ENCODE measurements around the gene WEE1. TPM values are rescaled to one million over a fixed set of nuclear protein-coding genes. Genes with fewer than 3 reads are reported as not detected.

Gene WEE1
- total RNA-seq, 1 experiment from 2014 or later, result 67.9 TPM

DNA sequence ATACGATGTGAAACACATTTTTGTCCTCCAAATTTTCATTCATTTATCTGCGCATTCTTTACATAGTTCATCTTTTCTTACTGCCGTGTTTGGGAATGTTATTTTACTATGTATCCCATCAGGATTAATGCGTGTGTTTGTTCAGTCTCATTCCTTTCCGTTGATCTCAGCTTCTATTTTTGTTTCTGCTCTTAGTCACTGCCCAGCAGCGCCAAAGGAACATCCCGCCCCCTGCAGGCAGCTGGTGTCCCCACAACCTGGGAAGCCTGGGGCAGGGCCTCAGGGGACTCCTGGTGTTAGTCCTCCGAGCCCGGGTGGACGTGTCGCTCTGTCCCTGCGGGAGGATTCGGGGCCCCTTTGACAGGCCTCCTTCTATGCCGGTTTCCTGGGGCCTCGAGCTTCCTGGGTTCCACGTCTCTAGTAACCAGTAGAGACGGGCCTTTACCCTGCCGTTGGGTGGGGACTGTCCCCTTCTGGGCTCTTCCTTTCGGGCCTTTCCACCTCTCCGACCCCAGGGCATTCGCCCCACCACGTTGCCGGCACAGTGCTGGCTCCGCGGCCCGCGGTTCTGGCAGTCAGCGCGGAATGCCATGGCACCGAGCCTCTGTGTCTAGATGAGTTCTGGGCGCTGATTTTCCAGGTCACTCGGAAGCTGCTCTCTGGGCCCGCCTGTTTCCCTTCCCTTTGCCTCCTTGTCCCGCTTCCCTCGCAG, 39.8 kb downstream of the WEE1 start:
- H3K4me3 ChIP-seq (ENCODE audit: low read depth in 2 of 2, low read length in 2 of 2), result peak overlapping the region; percentile 50 to 76
- H3K27ac ChIP-seq (ENCODE audit: low read length), result peak overlapping the region; percentile 95
- intact Hi-C loops (cut with micrococcal nuclease; ENCODE audit: unreplicated experiment), result loop anchor here (5.0 to 10.0 kb wide), 3 partner anchors 49 to 712 kb away; partner anchors contain the start of gene SWAP70
- H3K36me3 ChIP-seq (ENCODE audit: control insufficient read depth, insufficient read depth, low read length), result no peaks in the 10 kb centered on the region
- ChIA-PET POLR2A (interaction anchor here (0.6 to 1.1 kb wide), 6 partner anchors 12 to 691 kb away, joined by 3 to 5 read pairs (median 3); partner anchors contain the start of gene WEE1), CTCF (interaction anchor here (0.5 to 1.9 kb wide), 13 partner anchors 14 to 644 kb away, joined by 3 to 4 read pairs (median 3); no protein-coding TSS in a partner anchor)
- ATAC-seq (peak; percentile 86), DNase-seq (ENCODE audit: low read depth, low spot score) (peak; percentile 100)
- TF ChIP-seq SIN3A (IDR thresholded peaks at IDR 0.05; ENCODE audit: borderline replicate concordance, insufficient read depth, low read depth, low read length) (peak; percentile 89; the same call in 1 of the 2 replicates), POLR2AphosphoS5 (IDR thresholded peaks at IDR 0.05; ENCODE audit: low read depth, low read length) (peak; percentile 92), TCF7L2 (IDR thresholded peaks at IDR 0.05; ENCODE audit: low read depth, low read length) (0 out of 2 replicates have a peak, but pooled peaks have one; percentile 45)
- TF ChIP-seq, protein P1, sequence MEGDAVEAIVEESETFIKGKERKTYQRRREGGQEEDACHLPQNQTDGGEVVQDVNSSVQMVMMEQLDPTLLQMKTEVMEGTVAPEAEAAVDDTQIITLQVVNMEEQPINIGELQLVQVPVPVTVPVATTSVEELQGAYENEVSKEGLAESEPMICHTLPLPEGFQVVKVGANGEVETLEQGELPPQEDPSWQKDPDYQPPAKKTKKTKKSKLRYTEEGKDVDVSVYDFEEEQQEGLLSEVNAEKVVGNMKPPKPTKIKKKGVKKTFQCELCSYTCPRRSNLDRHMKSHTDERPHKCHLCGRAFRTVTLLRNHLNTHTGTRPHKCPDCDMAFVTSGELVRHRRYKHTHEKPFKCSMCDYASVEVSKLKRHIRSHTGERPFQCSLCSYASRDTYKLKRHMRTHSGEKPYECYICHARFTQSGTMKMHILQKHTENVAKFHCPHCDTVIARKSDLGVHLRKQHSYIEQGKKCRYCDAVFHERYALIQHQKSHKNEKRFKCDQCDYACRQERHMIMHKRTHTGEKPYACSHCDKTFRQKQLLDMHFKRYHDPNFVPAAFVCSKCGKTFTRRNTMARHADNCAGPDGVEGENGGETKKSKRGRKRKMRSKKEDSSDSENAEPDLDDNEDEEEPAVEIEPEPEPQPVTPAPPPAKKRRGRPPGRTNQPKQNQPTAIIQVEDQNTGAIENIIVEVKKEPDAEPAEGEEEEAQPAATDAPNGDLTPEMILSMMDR (IDR thresholded peaks at IDR 0.05), result peak; percentile 99
- TF ChIP-seq, protein P2, sequence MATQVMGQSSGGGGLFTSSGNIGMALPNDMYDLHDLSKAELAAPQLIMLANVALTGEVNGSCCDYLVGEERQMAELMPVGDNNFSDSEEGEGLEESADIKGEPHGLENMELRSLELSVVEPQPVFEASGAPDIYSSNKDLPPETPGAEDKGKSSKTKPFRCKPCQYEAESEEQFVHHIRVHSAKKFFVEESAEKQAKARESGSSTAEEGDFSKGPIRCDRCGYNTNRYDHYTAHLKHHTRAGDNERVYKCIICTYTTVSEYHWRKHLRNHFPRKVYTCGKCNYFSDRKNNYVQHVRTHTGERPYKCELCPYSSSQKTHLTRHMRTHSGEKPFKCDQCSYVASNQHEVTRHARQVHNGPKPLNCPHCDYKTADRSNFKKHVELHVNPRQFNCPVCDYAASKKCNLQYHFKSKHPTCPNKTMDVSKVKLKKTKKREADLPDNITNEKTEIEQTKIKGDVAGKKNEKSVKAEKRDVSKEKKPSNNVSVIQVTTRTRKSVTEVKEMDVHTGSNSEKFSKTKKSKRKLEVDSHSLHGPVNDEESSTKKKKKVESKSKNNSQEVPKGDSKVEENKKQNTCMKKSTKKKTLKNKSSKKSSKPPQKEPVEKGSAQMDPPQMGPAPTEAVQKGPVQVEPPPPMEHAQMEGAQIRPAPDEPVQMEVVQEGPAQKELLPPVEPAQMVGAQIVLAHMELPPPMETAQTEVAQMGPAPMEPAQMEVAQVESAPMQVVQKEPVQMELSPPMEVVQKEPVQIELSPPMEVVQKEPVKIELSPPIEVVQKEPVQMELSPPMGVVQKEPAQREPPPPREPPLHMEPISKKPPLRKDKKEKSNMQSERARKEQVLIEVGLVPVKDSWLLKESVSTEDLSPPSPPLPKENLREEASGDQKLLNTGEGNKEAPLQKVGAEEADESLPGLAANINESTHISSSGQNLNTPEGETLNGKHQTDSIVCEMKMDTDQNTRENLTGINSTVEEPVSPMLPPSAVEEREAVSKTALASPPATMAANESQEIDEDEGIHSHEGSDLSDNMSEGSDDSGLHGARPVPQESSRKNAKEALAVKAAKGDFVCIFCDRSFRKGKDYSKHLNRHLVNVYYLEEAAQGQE (IDR thresholded peaks at IDR 0.05; ENCODE audit: insufficient read depth in 1 of 2, low read depth in 2 of 2, low read length in 1 of 2), result peak in 1 of 2 experiments; percentile 22; a peak in 1 of 4 replicates
- BruUV-seq (replicated peaks), result TSS peak; percentile 99
- no peaks in the 10 kb centered on the region for H3K27me3 ChIP-seq (ENCODE audit: control insufficient read depth, insufficient read depth, low read length)
- no peaks in the 10 kb centered on the region for H3K9me3 ChIP-seq (ENCODE audit: control insufficient read depth, insufficient read depth, low read depth, low read length)
- in situ Hi-C loops (cut with HindIII; ENCODE audit: low pct_unique_long_range_greater_than_20kb, low sequenced_read_pairs), result no loop called here
- H3K4me1 ChIP-seq (ENCODE audit: control insufficient read depth, insufficient read depth, low read length), result peaks cover 27% of the 10 kb centered on the region

DNA sequence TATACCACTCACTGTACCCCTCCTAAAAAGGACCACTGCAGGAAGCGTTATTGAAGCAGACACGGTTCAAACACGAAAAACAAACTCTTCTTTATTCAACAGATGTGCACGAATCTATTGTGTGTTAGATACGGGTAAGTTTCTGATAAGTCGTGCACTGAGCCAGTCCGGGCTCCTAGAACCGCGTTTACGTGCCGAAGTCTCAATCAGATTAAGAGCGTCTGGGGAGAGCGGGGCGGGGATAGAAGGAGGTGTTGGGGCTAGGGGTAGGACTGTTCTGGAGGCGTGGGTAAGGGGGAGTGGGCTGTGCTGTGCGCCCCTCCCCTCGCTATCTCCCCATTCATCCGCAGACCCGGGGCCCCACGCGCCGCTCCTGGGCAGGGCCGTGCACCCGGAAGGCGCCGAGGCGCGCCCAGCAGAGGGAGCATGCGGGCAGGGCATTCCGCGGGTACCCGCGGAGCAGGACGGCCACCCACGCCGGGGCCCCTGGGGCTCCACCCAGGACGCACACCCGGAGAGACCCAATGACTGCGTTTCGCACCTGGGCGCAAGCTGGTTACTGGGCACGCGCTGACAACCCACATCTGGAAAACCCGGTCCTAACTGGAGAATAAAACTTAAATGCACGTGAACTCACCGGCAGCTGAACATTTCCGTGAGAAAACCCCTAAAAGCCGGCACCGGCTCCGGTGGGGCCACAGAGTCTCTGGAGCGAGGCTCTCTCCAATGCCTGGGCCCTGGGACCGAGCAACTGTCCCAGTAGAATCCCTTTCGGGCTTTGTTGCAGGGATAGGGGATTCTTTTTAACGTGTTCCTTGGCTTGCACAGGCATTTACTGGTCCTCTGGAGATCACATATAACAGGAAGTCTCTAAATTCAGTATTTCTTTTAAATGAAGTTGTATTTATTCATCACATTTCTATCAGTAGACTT, 40.6 kb downstream of the WEE1 start:
- intact Hi-C loops (cut with micrococcal nuclease; ENCODE audit: unreplicated experiment), result loop anchor here (2.0 to 10.0 kb wide), 4 partner anchors 48 to 711 kb away; partner anchors contain the start of gene SWAP70
- CTCF ChIA-PET, result interaction anchor here (0.5 to 1.9 kb wide), 7 partner anchors 15 to 190 kb away, joined by 3 to 4 read pairs (median 3); no protein-coding TSS in a partner anchor
- BruUV-seq (replicated peaks), result TSS peak; percentile 91
- ATAC-seq, result peak; percentile 93
- no peaks in the 10 kb centered on the region for H3K9me3 ChIP-seq (ENCODE audit: control insufficient read depth, insufficient read depth, low read depth, low read length)
- POLR2A ChIA-PET, result interaction anchor here (1.0 to 1.1 kb wide), 3 partner anchors 23 to 691 kb away, joined by 3 to 5 read pairs (median 3); partner anchors contain the start of gene ADM
- peaks cover 27% of the 10 kb centered on the region for H3K4me1 ChIP-seq (ENCODE audit: control insufficient read depth, insufficient read depth, low read length)
- in situ Hi-C loops (cut with HindIII; ENCODE audit: low pct_unique_long_range_greater_than_20kb, low sequenced_read_pairs), result no loop called here
- H3K27me3 ChIP-seq (ENCODE audit: control insufficient read depth, insufficient read depth, low read length), result no peaks in the 10 kb centered on the region
- H3K4me3 ChIP-seq (ENCODE audit: low read depth in 2 of 2, low read length in 2 of 2), result peak overlapping the region; percentile 50 to 76
- TF ChIP-seq, protein P1 (IDR thresholded peaks at IDR 0.05), result peak; percentile 96
- TF ChIP-seq SIN3A (IDR thresholded peaks at IDR 0.05; ENCODE audit: borderline replicate concordance, insufficient read depth, low read depth, low read length) (peak; percentile 78; the same call in 1 of the 2 replicates), POLR2AphosphoS5 (IDR thresholded peaks at IDR 0.05; ENCODE audit: low read depth, low read length) (peak; percentile 73), TCF7L2 (IDR thresholded peaks at IDR 0.05; ENCODE audit: low read depth, low read length) (no peak; the same call in 1 of the 2 replicates)
- TF ChIP-seq, protein P2 (IDR thresholded peaks at IDR 0.05; ENCODE audit: insufficient read depth in 1 of 2, low read depth in 2 of 2, low read length in 1 of 2), result 0 out of 4 replicates have a peak, but pooled peaks of 1 of the 2 experiments have one; percentile 0
- no peaks in the 10 kb centered on the region for H3K36me3 ChIP-seq (ENCODE audit: control insufficient read depth, insufficient read depth, low read length)
- peak overlapping the region; percentile 95 for H3K27ac ChIP-seq (ENCODE audit: low read length)
- DNase-seq (ENCODE audit: low read depth, low spot score), result peak; percentile 88
